MM.1S (cell line): Measurements from ENCODE around the gene TMEM86A.

Experiments
- CTCF ChIP-seq: fragments of 300-600 bp; sonication (generic); IDR thresholded peaks from 2 replicates; pipeline ENCODE4 v1.5.1; 2016; ENCODE audit warnings: antibody characterized with exemption, low read length, mixed read lengths
- EZH2 ChIP-seq: fragments of 300-600 bp; sonication (generic); optimal IDR thresholded peaks from 2 replicates; pipeline ENCODE3; 2017; ENCODE audit warnings: low read depth, mild to moderate bottlenecking, antibody characterized with exemption, low read length, mixed read lengths
- EZH2phosphoT487 ChIP-seq: fragments of 300-600 bp; sonication (generic); IDR thresholded peaks from 2 replicates; pipeline ENCODE4 v1.6.1; 2018; ENCODE audit warnings: antibody characterized with exemption, low read length

DNA sequence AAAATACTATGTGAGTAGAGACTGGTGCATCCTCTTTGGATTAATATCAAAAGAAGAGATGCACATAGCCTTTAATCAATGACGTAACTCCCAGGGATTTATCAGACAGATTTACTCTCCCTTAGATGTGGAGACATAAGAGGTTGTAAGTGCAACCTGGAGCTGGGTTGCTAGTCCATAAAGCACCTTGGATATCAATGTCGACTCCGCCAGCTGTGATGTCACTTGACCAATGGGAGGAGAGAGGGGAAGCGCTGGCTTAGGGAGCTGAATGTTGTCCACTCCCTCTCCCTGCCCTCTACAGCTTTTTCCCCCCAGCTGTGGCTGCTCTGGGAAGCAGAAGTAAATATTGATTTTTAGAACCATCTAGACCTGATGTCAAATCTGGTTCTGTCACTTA, 28.9 kb upstream of the TMEM86A start:
- no peak for TF ChIP-seq CTCF
- TF ChIP-seq EZH2, result no peak
- no peak for TF ChIP-seq EZH2phosphoT487
